NCI-H2171 (cell line): ENCODE measurements around the gene KIF18B.

Source experiments
- DNase-seq: peaks from one replicate; lab custom pipeline; 2025; lab: John Stamatoyannopoulos, UW

Gene KIF18B

GRCh38 chr17:44905006-44906000 lies 42.3 kb downstream of the KIF18B start:
- no peak for DNase-seq

- no peak for DNase-seq
These were observed 43.3 kb downstream of the KIF18B start for GRCh38 chr17:44904001-44904984.

GRCh38 chr17:44903012-44903685 lies 44.4 kb downstream of the KIF18B start:
- DNase-seq: no peak

- no peak for DNase-seq
These were observed 45.3 kb downstream of the KIF18B start for GRCh38 chr17:44902135-44902760.

GRCh38 chr17:44901411-44901921 lies 46.1 kb downstream of the KIF18B start:
- DNase-seq: no peak

- DNase-seq: peak; percentile 59
These were observed 46.7 kb downstream of the KIF18B start for GRCh38 chr17:44900894-44901293.

- DNase-seq: peak; percentile 88
These were observed 48.3 kb downstream of the KIF18B start, which contains the start of gene EFTUD2 for GRCh38 chr17:44899074-44899782. EFTUD2 (minus strand) TSS chr17:44899445; CDS start chr17:44894521, 4,924 bp downstream.

- no peak for DNase-seq
These were observed 48.9 kb downstream of the KIF18B start for GRCh38 chr17:44898768-44899073.

- DNase-seq: no peak
These were observed 52.9 kb downstream of the KIF18B start for GRCh38 chr17:44894642-44895041.

GRCh38 chr17:44892250-44892649 lies 55.3 kb downstream of the KIF18B start:
- no peak for DNase-seq

- DNase-seq: no peak
These were observed 58.6 kb downstream of the KIF18B start for GRCh38 chr17:44889003-44889402.

GRCh38 chr17:44887971-44888954 lies 59.3 kb downstream of the KIF18B start:
- no peak for DNase-seq

- DNase-seq: no peak
These were observed 60.6 kb downstream of the KIF18B start for GRCh38 chr17:44887016-44887415.

- no peak for DNase-seq
These were observed 62.6 kb downstream of the KIF18B start for GRCh38 chr17:44884941-44885340.

GRCh38 chr17:44881145-44881544 lies 66.4 kb downstream of the KIF18B start:
- no peak for DNase-seq

- no peak for DNase-seq
These were observed 67.5 kb downstream of the KIF18B start for GRCh38 chr17:44880062-44880461.

GRCh38 chr17:44879376-44879775 lies 68.2 kb downstream of the KIF18B start:
- no peak for DNase-seq

GRCh38 chr17:44878627-44879221 lies 68.8 kb downstream of the KIF18B start:
- peak; percentile 2 for DNase-seq

- no peak for DNase-seq
These were observed 70.5 kb downstream of the KIF18B start for GRCh38 chr17:44877121-44877520.
